Melanocyte of skin (primary cell): ENCODE measurements around the gene TRIM74. TPM values are rescaled to one million over a fixed set of nuclear protein-coding genes. Genes with fewer than 3 reads are reported as not detected.

Source experiments
- small RNA-seq, 2 donors: library from RNA; depleted of rRNA; stranded (forward); fragments of <200 nt; gene quantifications; one replicate each; pipeline ENCODE3, GENCODE V24; 2012
- total RNA-seq, 2 donors: library from RNA; depleted of rRNA; stranded (reverse); fragments of >200 nt; gene quantifications; 2 replicates each; pipeline ENCODE4 v1.2.3, GENCODE V29; 2012

TRIM74 gene
- total RNA-seq = not detected

GRCh38 chr7:72968980-72969516 is at the start of gene TRIM74:
TSS of gene TRIM74 (minus strand) at chr7:72969466. CDS start at chr7:72966157, 3,309 bp downstream.

GRCh38 chr7:72924733-72925545 is 44.3 kb downstream of the TRIM74 start, which contains the start of gene POM121:
TSS of gene POM121 (plus strand) at chr7:72925095. CDS start at chr7:72925122, 27 bp downstream.

Small RNA genes lying within 50 kb of the gene (small RNA-seq; reads per million reads assigned to genes)
- 0 reads per million in 2 donors for gene RF00019

Other genes with a start within 250 kb of the TRIM74 start
- 1 to 10 TPM; 2.7 to 4.5 TPM for gene TYW1B, start 141.3 kb downstream of the TRIM74 start, total RNA-seq
- gene POM121, start 44.4 kb downstream of the TRIM74 start, total RNA-seq = 10 to 100 TPM in 1 of 2 donors, 1 to 10 TPM in 1; 7.6 to 10.3 TPM
- gene SPDYE8, start 60.3 kb upstream of the TRIM74 start, total RNA-seq = not detected
- not detected for gene SPDYE11, start 88.4 kb upstream of the TRIM74 start, total RNA-seq
- not detected for gene SPDYE9, start 116.6 kb upstream of the TRIM74 start, total RNA-seq